Trophoblast cell (in vitro differentiated cells and primary cell): Measurements from ENCODE around the gene PSMD12.

Experiments used
- DNase-seq, 2 donors: peaks; one replicate each; pipeline ENCODE4 v3.0.0-alpha.2; 2016
- H2AFZ ChIP-seq: 2 replicates; pipeline ENCODE4 v1.6.1; 2013; ENCODE audit warnings: low read length, moderate library complexity, mild to moderate bottlenecking; ENCODE audit not compliant: insufficient read depth, poor library complexity
- H2AK5ac ChIP-seq: 2 replicates; pipeline ENCODE4 v1.6.1; 2013; ENCODE audit warnings: mild to moderate bottlenecking, low read length
- H2BK120ac ChIP-seq: 2 replicates; pipeline ENCODE4 v1.6.1; 2013; ENCODE audit warnings: low read length, mild to moderate bottlenecking, moderate library complexity; ENCODE audit not compliant: insufficient read depth, poor library complexity
- H2BK12ac ChIP-seq: 2 replicates; pipeline ENCODE4 v1.6.1; 2013; ENCODE audit warnings: mild to moderate bottlenecking, low read length, moderate library complexity
- H2BK5ac ChIP-seq: 2 replicates; pipeline ENCODE4 v1.6.1; 2013; ENCODE audit warnings: low read length, low read depth, moderate library complexity, mild to moderate bottlenecking; ENCODE audit not compliant: poor library complexity
- H3K14ac ChIP-seq: 2 replicates; pipeline ENCODE4 v1.6.1; 2013; ENCODE audit warnings: mild to moderate bottlenecking, low read length
- H3K18ac ChIP-seq: 2 replicates; pipeline ENCODE4 v1.6.1; 2013; ENCODE audit warnings: mild to moderate bottlenecking, low read length
- H3K23ac ChIP-seq: 2 replicates; pipeline ENCODE4 v1.6.1; 2013; ENCODE audit warnings: low read length
- H3K27ac ChIP-seq: 2 replicates; pipeline ENCODE4 v1.5.1; 2013; ENCODE audit warnings: low read depth, mild to moderate bottlenecking, inconsistent platforms, low read length, moderate library complexity
- H3K27me3 ChIP-seq: 2 replicates; pipeline ENCODE4 v1.6.1; 2013; ENCODE audit warnings: inconsistent platforms, mild to moderate bottlenecking, low read length, moderate library complexity; ENCODE audit not compliant: insufficient read depth
- H3K36me3 ChIP-seq, 2 experiments: 1 replicate in 1 of 2; 2 replicates in 1 of 2; pipeline ENCODE4 v1.6.1; 2013; ENCODE audit warnings: low read length in 2 of 2, mild to moderate bottlenecking in 2 of 2, moderate library complexity in 1 of 2; ENCODE audit not compliant: insufficient read depth in 2 of 2, control insufficient read depth in 1 of 2
- H3K4ac ChIP-seq: 2 replicates; pipeline ENCODE4 v1.6.1; 2013; ENCODE audit warnings: low read depth, mild to moderate bottlenecking, low read length, moderate library complexity
- H3K4me1 ChIP-seq, 2 experiments: 1 replicate in 1 of 2; 2 replicates in 1 of 2; pipeline ENCODE4 v1.6.1; 2013; ENCODE audit warnings: low read length in 2 of 2, mild to moderate bottlenecking in 2 of 2, moderate library complexity in 1 of 2; ENCODE audit not compliant: insufficient read depth in 2 of 2, control insufficient read depth in 1 of 2
- H3K4me2 ChIP-seq: 2 replicates; pipeline ENCODE4 v1.6.1; 2013; ENCODE audit warnings: inconsistent platforms, mild to moderate bottlenecking, low read length, moderate library complexity
- H3K4me3 ChIP-seq: 2 replicates; pipeline ENCODE4 v1.5.1; 2013; ENCODE audit warnings: mild to moderate bottlenecking, low read depth, low read length, inconsistent platforms
- H3K79me1 ChIP-seq: one replicate; pipeline ENCODE4 v1.6.1; 2013; ENCODE audit warnings: low read length
- H3K79me2 ChIP-seq: 2 replicates; pipeline ENCODE4 v1.6.1; 2013; ENCODE audit warnings: low read length, mild to moderate bottlenecking; ENCODE audit not compliant: control insufficient read depth, insufficient read depth, poor library complexity
- H3K9ac ChIP-seq: 2 replicates; pipeline ENCODE4 v1.6.1; 2013; ENCODE audit warnings: mild to moderate bottlenecking, low read length
- H3K9me3 ChIP-seq: 2 replicates; pipeline ENCODE4 v1.6.1; 2013; ENCODE audit warnings: low read depth, mild to moderate bottlenecking, control low read depth, inconsistent platforms, low read length; ENCODE audit not compliant: insufficient read depth
- H4K12ac ChIP-seq: 2 replicates; pipeline ENCODE4 v1.6.1; 2013; ENCODE audit warnings: low read depth, mild to moderate bottlenecking, low read length, moderate library complexity
- H4K8ac ChIP-seq: 2 replicates; pipeline ENCODE4 v1.6.1; 2013; ENCODE audit warnings: low read depth, mild to moderate bottlenecking, low read length, moderate library complexity
- H4K91ac ChIP-seq: one replicate; pipeline ENCODE4 v1.6.1; 2013; ENCODE audit warnings: low read depth, mild to moderate bottlenecking, low read length, moderate library complexity
- WGBS: extraction: QIAGEN DNeasy Blood & Tissue Kit; methylation state at CpG from one replicate; pipeline ENCODE4 v1.1.7; 2013; ENCODE audit warnings: missing lambda C conversion rate; ENCODE audit not compliant: insufficient read length, insufficient coverage; ENCODE audit errors: extremely low coverage; 5-methylcytosine and 5-hydroxymethylcytosine counted together

PSMD12 gene

GRCh38 chr17:67392111-67392510 lies 25.7 kb upstream of the PSMD12 start:
- H3K9ac ChIP-seq = no peak overlapping the region
- H3K14ac ChIP-seq = no peak overlapping the region
- H2AK5ac ChIP-seq = no peak overlapping the region
- no peak overlapping the region for H3K23ac ChIP-seq
- H3K4me3 ChIP-seq = no peak overlapping the region
- H3K79me2 ChIP-seq = no peaks in the 10 kb centered on the region
- no peak for DNase-seq
- no peak overlapping the region for H4K91ac ChIP-seq
- no peaks in the 10 kb centered on the region for H3K9me3 ChIP-seq
- no peak overlapping the region for H2AFZ ChIP-seq
- no peak overlapping the region for H3K27ac ChIP-seq
- no peaks in the 10 kb centered on the region for H3K27me3 ChIP-seq
- no peak overlapping the region for H2BK5ac ChIP-seq
- no peak overlapping the region for H4K12ac ChIP-seq
- H2BK120ac ChIP-seq = no peak overlapping the region
- H3K79me1 ChIP-seq = no peaks in the 10 kb centered on the region
- no peak overlapping the region for H3K4me2 ChIP-seq
- H3K4ac ChIP-seq = no peak overlapping the region
- H4K8ac ChIP-seq = no peak overlapping the region
- H2BK12ac ChIP-seq = no peak overlapping the region
- H3K4me1 ChIP-seq = no peaks in the 10 kb centered on the region
- no peaks in the 10 kb centered on the region for H3K36me3 ChIP-seq
- WGBS = no CpG with 5 or more reads among the region's 6 CpGs
- H3K18ac ChIP-seq = no peak overlapping the region

- Histone ChIP-seq H3K4ac (no peak overlapping the region), H3K14ac (no peak overlapping the region), H2BK12ac (no peak overlapping the region), H2BK5ac (no peak overlapping the region), H3K79me2 (no peaks in the 10 kb centered on the region), H3K18ac (no peak overlapping the region), H3K4me1 (no peaks in the 10 kb centered on the region), H4K91ac (no peak overlapping the region), H3K4me3 (no peak overlapping the region), H3K27ac (no peak overlapping the region), H3K4me2 (no peak overlapping the region), H4K8ac (no peak overlapping the region), H4K12ac (no peak overlapping the region), H3K23ac (no peak overlapping the region), H2AK5ac (no peak overlapping the region), H3K36me3 (no peaks in the 10 kb centered on the region), H2AFZ (no peak overlapping the region), H3K9me3 (no peaks in the 10 kb centered on the region), H2BK120ac (no peak overlapping the region), H3K9ac (no peak overlapping the region), H3K79me1 (no peaks in the 10 kb centered on the region), H3K27me3 (no peaks in the 10 kb centered on the region)
- WGBS = no CpG with 5 or more reads among the region's 9 CpGs
- no peak for DNase-seq
These were observed 24.4 kb upstream of the PSMD12 start for GRCh38 chr17:67390646-67391361.

- Histone ChIP-seq H3K9me3 (no peaks in the 10 kb centered on the region), H3K14ac (no peak overlapping the region), H3K18ac (no peak overlapping the region), H2AFZ (no peak overlapping the region), H3K4me3 (no peak overlapping the region), H3K9ac (no peak overlapping the region), H3K23ac (no peak overlapping the region), H3K79me2 (no peaks in the 10 kb centered on the region), H4K91ac (no peak overlapping the region), H2AK5ac (no peak overlapping the region), H2BK5ac (no peak overlapping the region), H3K27me3 (no peaks in the 10 kb centered on the region), H2BK120ac (no peak overlapping the region), H2BK12ac (no peak overlapping the region), H4K8ac (no peak overlapping the region), H4K12ac (no peak overlapping the region), H3K79me1 (no peaks in the 10 kb centered on the region), H3K4me2 (no peak overlapping the region), H3K36me3 (no peaks in the 10 kb centered on the region), H3K27ac (no peak overlapping the region), H3K4me1 (no peaks in the 10 kb centered on the region), H3K4ac (no peak overlapping the region)
- no peak for DNase-seq
- WGBS = no CpG with 5 or more reads among the region's 6 CpGs
These were observed 23.7 kb upstream of the PSMD12 start for GRCh38 chr17:67390006-67390645.

GRCh38 chr17:67388986-67389385 lies 22.6 kb upstream of the PSMD12 start:
- Histone ChIP-seq H4K12ac (no peak overlapping the region), H3K9me3 (no peaks in the 10 kb centered on the region), H3K4me3 (no peak overlapping the region), H3K79me1 (no peaks in the 10 kb centered on the region), H3K23ac (no peak overlapping the region), H2BK5ac (no peak overlapping the region), H3K27ac (no peak overlapping the region), H3K18ac (no peak overlapping the region), H3K9ac (no peak overlapping the region), H2BK120ac (no peak overlapping the region), H2AFZ (no peak overlapping the region), H3K4me2 (no peak overlapping the region), H3K14ac (no peak overlapping the region), H3K4ac (no peak overlapping the region), H2BK12ac (no peak overlapping the region), H2AK5ac (no peak overlapping the region), H3K36me3 (no peaks in the 10 kb centered on the region), H4K91ac (no peak overlapping the region), H3K27me3 (no peaks in the 10 kb centered on the region), H3K79me2 (no peaks in the 10 kb centered on the region), H3K4me1 (no peaks in the 10 kb centered on the region), H4K8ac (no peak overlapping the region)
- WGBS = no CpG with 5 or more reads among the region's 4 CpGs
- no peak for DNase-seq
